ENCODE measurements around the gene TGFBR3L. TPM values are rescaled to one million over a fixed set of nuclear protein-coding genes. Genes with fewer than 3 reads are reported as not detected.

Gene TGFBR3L
- polyA plus RNA-seq, 3 donors = not detected

DNA sequence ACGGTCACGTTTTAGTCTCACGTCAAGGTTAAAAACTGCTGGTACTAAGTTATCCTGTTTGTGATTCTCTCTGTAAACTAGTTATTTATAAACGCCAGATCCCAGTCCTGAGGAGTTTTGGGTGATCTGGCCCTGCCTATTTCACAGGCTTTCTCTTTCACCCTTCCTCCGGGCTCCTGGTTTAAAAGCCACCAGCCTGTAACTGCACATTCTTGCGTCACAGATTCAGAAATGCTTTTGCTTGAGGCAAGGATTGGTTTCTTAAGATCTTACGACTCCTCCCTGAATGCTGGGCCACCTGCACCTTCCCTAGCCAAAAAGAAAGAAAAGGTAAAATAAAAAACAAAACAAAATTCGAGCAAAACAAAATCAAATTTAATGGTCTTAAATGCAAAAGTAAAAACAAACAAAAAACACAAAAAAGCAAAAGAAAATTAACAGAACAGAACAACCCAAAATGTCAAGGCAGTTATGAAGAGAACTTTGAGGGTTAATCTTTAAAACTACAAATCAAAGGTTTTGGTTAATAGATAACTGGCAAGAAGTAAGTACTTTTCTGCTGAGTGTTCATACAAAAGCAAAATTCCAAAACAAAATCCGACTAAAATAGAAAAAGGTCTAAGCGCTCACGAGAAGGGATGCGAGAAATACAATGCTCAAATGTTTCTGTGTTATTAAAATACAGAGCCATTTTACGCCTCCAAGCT lies 47.4 kb downstream of the TGFBR3L start:
- no peaks in the 10 kb centered on the region for H3K9me3 ChIP-seq (replicated peaks in 1 of 2; ENCODE audit: control insufficient read depth in 1 of 2, insufficient read depth in 1 of 2, low read length in 2 of 2)

More for the DNA sequence above, 47.4 kb downstream of the TGFBR3L start:
- TF ChIP-seq CTCF (IDR thresholded peaks at IDR 0.05) = no peak
- H3K4me2 ChIP-seq (replicated peaks; ENCODE audit: extremely low read depth, low read length, poor library complexity, severe bottlenecking) = no peak overlapping the region
- no peak overlapping the region for H3K27ac ChIP-seq (ENCODE audit: low read depth in 1 of 2, low read length in 2 of 2)
- H3K27me3 ChIP-seq (ENCODE audit: control insufficient read depth in 2 of 2, insufficient read depth in 2 of 2, low read length in 2 of 2) = no peaks in the 10 kb centered on the region
- H3K4me3 Mint-ChIP-seq = no peak overlapping the region
- no peaks in the 10 kb centered on the region for H3K9me3 Mint-ChIP-seq
- 96% methylated on average over 5 of the region's 13 CpGs for WGBS (ENCODE audit: insufficient coverage)
- H3K27ac Mint-ChIP-seq = peak overlapping the region in 2 of 7 donors; percentile 23 to 67
- no peak overlapping the region for H2AFZ ChIP-seq (ENCODE audit: insufficient read depth, low read depth, low read length, poor library complexity, severe bottlenecking)
- peaks cover 0 to 1% (median 0%) of the 10 kb centered on the region in 3 donors for H3K27me3 Mint-ChIP-seq (ENCODE audit: low read depth in 3 of 3)
- peaks cover 64 to 86% of the 10 kb centered on the region in 2 donors for H3K36me3 ChIP-seq (replicated peaks in 1 of 2; ENCODE audit: control insufficient read depth in 1 of 2, insufficient read depth in 2 of 2, low read length in 2 of 2)
- H3K4me3 ChIP-seq (replicated peaks in 1 of 3; ENCODE audit: low read depth in 2 of 3, low read length in 3 of 3) = no peak overlapping the region
- H3K9ac ChIP-seq (ENCODE audit: insufficient read depth, low read length, poor library complexity, severe bottlenecking) = no peak overlapping the region
- no peak for DNase-seq
- no peaks in the 10 kb centered on the region for H3K4me1 ChIP-seq (ENCODE audit: control insufficient read depth in 1 of 2, insufficient read depth in 2 of 2, low read length in 2 of 2)
- H4K20me1 ChIP-seq (ENCODE audit: insufficient read depth, low read length) = no peaks in the 10 kb centered on the region
- H3K79me2 ChIP-seq (ENCODE audit: insufficient read depth, low read length) = no peaks in the 10 kb centered on the region
- H3K36me3 Mint-ChIP-seq = peaks cover 53 to 88% of the 10 kb centered on the region in 2 donors
- peaks cover 3% of the 10 kb centered on the region for H3K4me1 Mint-ChIP-seq
- intact Hi-C loops (cut with micrococcal nuclease) = loop anchor here in 1 of 2 donors (10.0 kb wide), 1 partner anchor 193 kb away; no protein-coding TSS in a partner anchor
